MG63 (cell line): ENCODE results near the gene ALX3. TPM values are rescaled to one million over a fixed set of nuclear protein-coding genes. Genes with fewer than 3 reads are reported as not detected.
A peak's percentile ranks its signal among the peaks of the same experiment; 100 is the strongest.
"Not testable (repeated sequence)": the region's sequence is repeated elsewhere in the genome, so short reads cannot be mapped to it uniquely, and the experiment has no call there.

ENCODE experiments used
- DNase-seq: peaks from one replicate; pipeline ENCODE4 v3.0.0-alpha.2; 2020
- H3K27me3 ChIP-seq: fragments of 250-450 bp; sonication (Bioruptor Pico); 2 replicates; pipeline ENCODE4 v1.5.1; 2020; ENCODE audit warnings: mild to moderate bottlenecking, moderate library complexity
- H3K36me3 ChIP-seq: fragments of 250-450 bp; sonication (Bioruptor Pico); 2 replicates; pipeline ENCODE4 v1.5.1; 2020; ENCODE audit warnings: mild to moderate bottlenecking, moderate library complexity
- H3K4me3 ChIP-seq: fragments of 250-450 bp; sonication (Bioruptor Pico); 2 replicates; pipeline ENCODE4 v1.5.1; 2020; ENCODE audit warnings: mild to moderate bottlenecking, moderate library complexity
- H3K9me3 ChIP-seq: fragments of 250-450 bp; sonication (Bioruptor Pico); 2 replicates; pipeline ENCODE4 v1.5.1; 2020; ENCODE audit warnings: mild to moderate bottlenecking, moderate library complexity
- total RNA-seq: library from RNA; depleted of rRNA; stranded (reverse); fragments of >200 nt; shearing (Covaris generic); gene quantifications from 2 replicates; pipeline ENCODE4 v1.2.3, GENCODE V29; 2014; ENCODE audit warnings: low replicate concordance

Gene ALX3
- total RNA-seq, 1 experiment from 2014 or later, result 14.9 TPM

- Histone ChIP-seq H3K9me3 (peaks cover 9% of the 10 kb centered on the region), H3K4me3 (no peak overlapping the region), H3K27me3 (no peaks in the 10 kb centered on the region), H3K36me3 (no peaks in the 10 kb centered on the region)
- DNase-seq, result no peak
These were observed 24.6 kb upstream of the ALX3 start for GRCh38 chr1:110094931-110095654.

- no peak overlapping the region for H3K4me3 ChIP-seq
- DNase-seq, result no peak
- H3K27me3 ChIP-seq, result no peaks in the 10 kb centered on the region
- H3K9me3 ChIP-seq, result peaks cover 9% of the 10 kb centered on the region
- H3K36me3 ChIP-seq, result no peaks in the 10 kb centered on the region
These were observed 22.5 kb upstream of the ALX3 start for GRCh38 chr1:110092991-110093390.

- Histone ChIP-seq H3K36me3 (no peaks in the 10 kb centered on the region), H3K9me3 (peaks cover 9% of the 10 kb centered on the region), H3K4me3 (no peak overlapping the region), H3K27me3 (no peaks in the 10 kb centered on the region)
- DNase-seq, result no peak
These were observed 21.3 kb upstream of the ALX3 start for GRCh38 chr1:110091791-110092190.

GRCh38 chr1:110091381-110091780 is 20.9 kb upstream of the ALX3 start:
- Histone ChIP-seq H3K9me3 (peaks cover 9% of the 10 kb centered on the region), H3K36me3 (no peaks in the 10 kb centered on the region), H3K4me3 (no peak overlapping the region), H3K27me3 (no peaks in the 10 kb centered on the region)
- DNase-seq, result no peak

DNA sequence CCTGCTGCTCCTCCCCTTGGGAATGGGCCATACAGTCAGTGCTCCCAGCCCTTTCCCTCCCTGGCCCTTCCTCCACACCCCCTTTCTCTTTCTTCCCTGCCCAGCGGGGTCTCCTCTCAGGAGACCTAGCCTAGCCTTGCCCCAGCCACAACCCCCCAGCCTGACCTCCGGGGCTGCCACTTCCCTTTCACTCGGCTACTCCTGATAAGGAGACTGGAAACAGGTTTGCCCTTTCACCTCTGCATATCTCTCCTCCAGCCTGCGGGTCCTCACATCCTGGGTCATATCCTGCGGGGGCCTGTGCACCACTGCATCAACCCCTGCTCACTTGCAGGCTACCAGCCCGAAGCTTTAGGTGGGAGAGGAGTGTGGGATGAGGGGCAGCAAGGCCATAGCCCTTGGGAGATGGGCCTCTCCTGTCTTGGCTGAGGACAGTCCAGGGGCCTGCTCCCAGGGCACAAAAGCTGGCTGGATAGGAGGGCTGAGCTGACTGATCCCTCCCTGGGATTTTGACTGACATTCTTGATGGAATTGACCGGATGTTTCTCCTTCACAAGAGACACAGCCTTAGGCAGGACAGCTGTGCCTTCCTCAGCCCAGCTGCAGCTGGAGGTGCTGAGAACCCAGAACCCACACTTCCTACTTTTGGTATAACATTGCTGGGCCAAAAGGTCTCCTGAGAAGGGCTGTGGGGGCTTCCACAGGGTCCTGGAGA is 19.2 kb upstream of the ALX3 start:
- Histone ChIP-seq H3K27me3 (no peaks in the 10 kb centered on the region), H3K4me3 (no peak overlapping the region)
- no peak for DNase-seq

DNA sequence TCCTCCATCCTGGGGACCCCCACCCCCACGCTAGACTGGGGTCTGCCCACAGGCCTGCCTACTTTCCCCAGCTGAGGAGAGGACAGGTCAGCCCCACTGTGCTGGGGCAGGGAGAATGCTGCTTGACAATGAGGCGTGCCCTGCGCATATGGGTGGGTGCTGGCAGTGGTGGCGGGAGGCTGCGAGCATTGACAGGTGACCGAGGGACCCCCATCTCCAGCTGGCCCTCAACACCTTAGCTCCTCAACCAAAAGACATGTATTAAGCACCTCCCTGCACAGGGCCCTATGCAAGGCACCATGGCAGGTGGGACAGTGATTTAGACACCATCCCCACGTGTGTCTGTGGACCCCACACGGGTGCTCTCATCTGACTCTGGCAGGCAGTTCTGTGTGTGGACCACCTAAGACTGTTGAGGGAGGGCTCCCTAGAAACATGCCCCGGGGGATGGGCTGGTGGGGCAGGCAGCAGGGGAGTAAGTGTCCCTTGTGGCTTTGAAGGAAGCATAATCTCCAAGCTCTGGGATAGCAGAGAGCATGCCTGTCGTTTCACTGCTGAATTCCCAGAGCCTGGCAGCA is 18.4 kb upstream of the ALX3 start:
- DNase-seq, result no peak
- Histone ChIP-seq H3K36me3 (no peaks in the 10 kb centered on the region), H3K27me3 (no peaks in the 10 kb centered on the region), H3K4me3 (no peak overlapping the region), H3K9me3 (no peaks in the 10 kb centered on the region; the same call in 1 of the 2 replicates)

More for the DNA sequence above, 19.2 kb upstream of the ALX3 start:
- H3K36me3 ChIP-seq, result no peaks in the 10 kb centered on the region
- H3K9me3 ChIP-seq, result peaks cover 6% of the 10 kb centered on the region

DNA sequence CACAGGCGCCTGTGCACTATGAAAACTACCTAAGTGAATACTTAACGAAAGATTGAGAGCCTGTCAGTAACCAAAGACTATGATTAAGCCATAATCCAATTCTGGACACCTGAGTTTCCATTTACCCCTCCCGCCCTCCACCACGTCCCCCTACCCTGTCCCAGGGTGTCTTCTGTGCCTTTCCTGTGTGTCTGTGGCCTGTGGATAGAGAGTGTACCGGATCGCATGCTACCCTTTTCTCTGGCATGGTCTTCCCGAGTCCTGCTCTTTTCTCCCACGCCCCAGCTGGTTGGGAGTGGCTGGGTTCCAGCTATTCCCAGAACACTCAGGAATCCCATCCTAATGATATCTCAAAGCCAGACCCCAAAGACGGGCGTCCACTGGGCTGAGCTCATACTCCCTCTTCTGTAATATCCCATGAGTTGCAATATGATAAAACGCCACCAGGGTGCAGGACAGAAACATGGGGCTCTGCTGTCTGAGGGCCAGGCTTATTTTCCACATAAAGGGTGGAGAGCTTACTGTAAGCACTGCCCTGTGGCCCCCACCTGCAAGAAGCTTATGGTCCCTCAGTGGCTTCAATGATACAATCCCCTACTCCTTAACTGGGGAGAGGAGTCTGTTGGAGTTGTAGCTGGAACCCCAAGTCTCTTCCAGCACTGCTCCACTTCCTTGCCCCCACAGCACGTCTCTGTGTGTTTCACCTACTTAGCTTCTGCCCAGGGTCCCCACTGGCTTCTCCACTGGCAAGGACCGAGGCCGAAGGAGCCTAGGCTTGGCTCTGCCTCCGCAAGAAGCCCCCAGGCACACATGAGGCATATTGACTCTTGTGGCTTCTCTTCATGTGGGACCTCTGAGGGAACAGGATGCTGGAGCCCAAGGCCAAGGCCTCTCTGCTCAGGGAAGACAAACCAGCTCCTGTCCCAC is 17.6 kb upstream of the ALX3 start:
- no peak overlapping the region for H3K4me3 ChIP-seq
- peak; percentile 51 for DNase-seq
- no peaks in the 10 kb centered on the region for H3K36me3 ChIP-seq
- H3K27me3 ChIP-seq, result no peaks in the 10 kb centered on the region
- no peaks in the 10 kb centered on the region for H3K9me3 ChIP-seq

DNA sequence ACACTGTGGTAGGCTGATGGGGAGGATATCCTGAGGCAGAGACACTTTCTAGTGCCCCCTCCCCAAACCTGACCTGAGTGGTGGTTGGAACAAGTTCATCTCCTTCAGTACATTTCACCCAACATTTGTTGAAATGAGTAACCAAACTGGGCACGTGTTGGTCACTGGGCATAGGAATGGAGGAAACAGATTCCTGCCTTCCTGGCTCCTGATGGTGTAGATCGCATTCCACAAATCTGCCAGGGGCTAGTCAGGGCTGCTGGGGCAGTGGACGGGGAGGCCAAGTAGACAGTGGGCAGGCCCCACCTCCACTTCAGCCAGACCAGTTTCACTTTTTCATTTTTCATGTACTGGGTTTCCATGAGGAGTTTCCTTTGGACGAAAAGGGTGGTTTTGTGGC is 16.5 kb upstream of the ALX3 start:
- Histone ChIP-seq H3K4me3 (no peak overlapping the region), H3K9me3 (no peaks in the 10 kb centered on the region), H3K27me3 (no peaks in the 10 kb centered on the region), H3K36me3 (no peaks in the 10 kb centered on the region)
- DNase-seq, result peak; percentile 79

GRCh38 chr1:110085671-110086070 is 15.2 kb upstream of the ALX3 start:
- no peak for DNase-seq
- Histone ChIP-seq H3K27me3 (no peaks in the 10 kb centered on the region), H3K36me3 (no peaks in the 10 kb centered on the region), H3K4me3 (no peak overlapping the region), H3K9me3 (no peaks in the 10 kb centered on the region)

DNA sequence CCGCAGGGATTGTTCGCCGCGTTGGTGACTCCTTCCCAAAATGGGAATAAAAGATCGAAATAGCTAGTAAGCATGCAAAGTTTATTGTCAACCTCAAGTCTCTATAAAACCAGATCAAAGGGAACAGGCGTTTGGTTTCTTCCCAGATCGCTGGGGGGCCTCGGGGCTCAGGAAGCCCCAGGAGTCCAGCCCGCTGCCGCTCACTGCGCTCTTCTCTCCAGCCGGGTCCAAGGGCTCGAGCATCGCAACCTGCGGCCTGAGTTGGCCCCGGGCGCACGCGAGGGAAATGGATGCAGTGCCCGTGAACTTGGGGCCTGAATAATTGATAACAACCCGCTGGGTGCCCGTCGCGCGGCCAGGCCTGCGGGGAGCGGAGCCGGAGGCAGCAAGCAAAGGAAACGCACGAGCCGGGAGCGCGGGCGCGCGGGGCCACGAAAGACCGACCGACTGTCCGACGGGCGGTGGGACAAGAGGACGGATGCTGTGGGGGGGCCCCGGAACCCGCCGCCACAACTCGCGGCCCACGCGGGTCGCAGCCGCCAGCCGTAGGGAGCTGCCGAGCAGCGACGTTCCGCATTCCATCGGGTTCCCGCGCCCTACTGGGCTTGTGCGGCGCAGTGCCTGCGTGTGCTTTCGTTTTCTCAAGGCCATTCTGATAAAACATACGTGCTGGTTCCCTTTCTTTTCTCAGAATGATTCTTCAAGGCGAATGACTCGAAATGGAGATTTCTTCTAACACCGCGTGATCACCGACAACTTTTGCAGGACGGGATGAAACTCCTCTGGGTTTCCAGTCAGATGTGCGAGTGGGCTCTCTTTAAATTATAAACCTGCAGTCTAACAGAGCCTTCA is 14.0 kb upstream of the ALX3 start:
- Histone ChIP-seq H3K36me3 (no peaks in the 10 kb centered on the region), H3K4me3 (peak overlapping the region; percentile 15), H3K27me3 (no peaks in the 10 kb centered on the region), H3K9me3 (no peaks in the 10 kb centered on the region)
- peak; percentile 43 for DNase-seq

- no peak for DNase-seq
- no peak overlapping the region for H3K4me3 ChIP-seq
- H3K27me3 ChIP-seq, result no peaks in the 10 kb centered on the region
- no peaks in the 10 kb centered on the region for H3K36me3 ChIP-seq
- H3K9me3 ChIP-seq, result no peaks in the 10 kb centered on the region
These were observed 13.4 kb upstream of the ALX3 start for GRCh38 chr1:110083866-110084226.

- no peaks in the 10 kb centered on the region for H3K9me3 ChIP-seq
- no peak for DNase-seq
- no peaks in the 10 kb centered on the region for H3K27me3 ChIP-seq
- H3K4me3 ChIP-seq, result no peak overlapping the region
- H3K36me3 ChIP-seq, result no peaks in the 10 kb centered on the region
These were observed 12.8 kb upstream of the ALX3 start for GRCh38 chr1:110083061-110083865.

DNA sequence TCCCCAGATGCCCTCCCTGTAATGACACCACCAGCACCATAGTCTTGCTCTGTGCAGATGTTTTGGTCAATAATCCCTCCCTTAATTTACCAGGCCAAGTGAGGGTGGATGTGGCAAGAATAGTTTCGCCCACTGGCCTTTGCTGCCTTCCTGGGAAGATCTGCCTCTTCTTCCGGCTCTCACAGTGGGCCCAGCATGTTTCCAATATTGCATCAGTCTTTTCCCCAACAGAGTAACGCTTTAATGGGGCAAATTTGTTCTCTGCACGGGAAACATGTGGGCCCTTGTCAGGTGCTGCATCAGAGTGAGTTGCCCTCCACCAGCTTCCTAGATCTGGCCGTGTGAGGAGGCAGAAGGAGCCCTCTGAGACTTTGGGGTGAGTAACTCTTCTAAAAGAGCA is 12.0 kb upstream of the ALX3 start:
- H3K4me3 ChIP-seq, result no peak overlapping the region
- DNase-seq, result no peak
- H3K9me3 ChIP-seq, result no peaks in the 10 kb centered on the region
- no peaks in the 10 kb centered on the region for H3K36me3 ChIP-seq
- H3K27me3 ChIP-seq, result no peaks in the 10 kb centered on the region

DNA sequence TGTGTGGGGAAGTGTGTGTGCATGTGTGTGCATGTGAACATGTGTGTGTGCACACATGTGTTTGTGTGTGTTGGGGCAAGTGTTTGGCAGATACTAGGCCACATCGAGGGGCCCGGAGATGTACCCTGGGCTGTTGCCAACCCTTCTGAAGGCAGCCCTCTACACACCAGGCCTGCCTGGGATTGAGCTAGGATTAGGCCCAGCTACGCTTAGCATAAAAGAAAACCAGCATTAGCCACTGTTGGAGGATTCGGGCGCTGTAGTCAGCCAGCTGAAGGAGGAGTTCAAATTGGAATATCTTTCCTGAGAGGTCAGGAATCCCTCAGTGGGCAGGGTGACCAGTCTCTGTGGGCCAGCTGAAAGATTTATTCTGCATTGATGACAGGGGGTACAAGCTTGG is 10.6 kb upstream of the ALX3 start:
- Histone ChIP-seq H3K4me3 (no peak overlapping the region), H3K9me3 (no peaks in the 10 kb centered on the region), H3K27me3 (no peaks in the 10 kb centered on the region), H3K36me3 (no peaks in the 10 kb centered on the region)
- no peak for DNase-seq

- H3K9me3 ChIP-seq, DNase-seq, H3K27me3 ChIP-seq, H3K36me3 ChIP-seq, H3K4me3 ChIP-seq: not testable (repeated sequence)
These were observed 9.5 kb upstream of the ALX3 start for GRCh38 chr1:110079995-110080394.
